ENCODE results near the gene RAD23A. TPM values are rescaled to one million over a fixed set of nuclear protein-coding genes. Genes with fewer than 3 reads are reported as not detected.

RAD23A gene
- total and polyA plus RNA-seq, 9 of the 15 experiments (the other 6 are each of a cell fraction or from before 2014, with no cell fraction given), result 9.5 to 181 (median 101) TPM

DNA sequence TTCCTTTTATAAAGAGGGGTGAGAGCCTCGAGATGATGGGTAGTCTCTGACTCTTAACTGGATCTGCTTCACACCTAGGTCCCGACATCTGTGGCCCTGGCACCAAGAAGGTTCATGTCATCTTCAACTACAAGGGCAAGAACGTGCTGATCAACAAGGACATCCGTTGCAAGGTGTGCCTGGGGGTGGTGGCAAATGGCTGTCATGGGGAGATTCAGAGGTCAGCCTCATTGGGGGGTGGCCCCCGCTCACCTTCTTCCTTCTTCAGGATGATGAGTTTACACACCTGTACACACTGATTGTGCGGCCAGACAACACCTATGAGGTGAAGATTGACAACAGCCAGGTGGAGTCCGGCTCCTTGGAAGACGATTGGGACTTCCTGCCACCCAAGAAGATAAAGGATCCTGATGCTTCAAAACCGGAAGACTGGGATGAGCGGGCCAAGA, 5.7 kb upstream of the RAD23A start (continued):
- TF ChIP-seq, protein P1, sequence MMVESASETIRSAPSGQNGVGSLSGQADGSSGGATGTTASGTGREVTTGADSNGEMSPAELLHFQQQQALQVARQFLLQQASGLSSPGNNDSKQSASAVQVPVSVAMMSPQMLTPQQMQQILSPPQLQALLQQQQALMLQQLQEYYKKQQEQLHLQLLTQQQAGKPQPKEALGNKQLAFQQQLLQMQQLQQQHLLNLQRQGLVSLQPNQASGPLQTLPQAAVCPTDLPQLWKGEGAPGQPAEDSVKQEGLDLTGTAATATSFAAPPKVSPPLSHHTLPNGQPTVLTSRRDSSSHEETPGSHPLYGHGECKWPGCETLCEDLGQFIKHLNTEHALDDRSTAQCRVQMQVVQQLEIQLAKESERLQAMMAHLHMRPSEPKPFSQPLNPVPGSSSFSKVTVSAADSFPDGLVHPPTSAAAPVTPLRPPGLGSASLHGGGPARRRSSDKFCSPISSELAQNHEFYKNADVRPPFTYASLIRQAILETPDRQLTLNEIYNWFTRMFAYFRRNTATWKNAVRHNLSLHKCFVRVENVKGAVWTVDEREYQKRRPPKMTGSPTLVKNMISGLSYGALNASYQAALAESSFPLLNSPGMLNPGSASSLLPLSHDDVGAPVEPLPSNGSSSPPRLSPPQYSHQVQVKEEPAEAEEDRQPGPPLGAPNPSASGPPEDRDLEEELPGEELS (CRISPR knock-in tag; IDR thresholded peaks at IDR 0.05; ENCODE audit: borderline replicate concordance), result peak; percentile 62; the same call in 1 of the 2 replicates
- TF ChIP-seq SP1 (CRISPR knock-in tag; IDR thresholded peaks at IDR 0.05), result no peak
- peak; percentile 74 for TF ChIP-seq KAT7 (CRISPR knock-in tag; IDR thresholded peaks at IDR 0.05; ENCODE audit: borderline replicate concordance)
- no peak for TF ChIP-seq TAF1 (IDR thresholded peaks at IDR 0.05; ENCODE audit: control insufficient read depth, extremely low read depth, insufficient read depth, low read length, severe bottlenecking)
- no peak; the same call in 1 of the 2 replicates for TF ChIP-seq TEAD4 (IDR thresholded peaks at IDR 0.05; ENCODE audit: low read length)
- no peak for TF ChIP-seq TEAD4 (CRISPR knock-in tag; IDR thresholded peaks at IDR 0.05; ENCODE audit: borderline replicate concordance)
- TF ChIP-seq C11orf30 (IDR thresholded peaks at IDR 0.05; ENCODE audit: low read depth), result no peak

DNA sequence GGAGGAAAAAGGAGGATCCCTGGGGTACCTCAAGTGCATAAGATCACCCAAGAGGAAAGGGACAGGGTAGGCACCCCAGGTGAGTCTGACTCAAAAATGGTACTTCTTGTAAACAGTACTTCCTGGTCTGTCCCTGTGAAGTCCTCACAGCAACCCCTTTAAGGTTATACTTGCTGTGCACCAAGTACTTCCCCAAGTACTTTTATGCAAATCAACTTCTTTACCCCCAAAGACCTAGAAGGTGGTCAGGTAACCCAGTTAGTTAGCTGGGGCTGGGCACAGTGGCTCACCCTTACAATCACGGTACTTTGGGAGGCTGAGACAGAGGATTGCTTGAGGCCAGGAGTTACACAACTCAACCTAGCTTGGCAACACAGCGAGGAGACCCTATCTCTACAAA, 4.8 kb upstream of the RAD23A start:
- H3K4me1 ChIP-seq (replicated peaks in 1 of 2; ENCODE audit: control insufficient read depth in 2 of 2, insufficient read depth in 2 of 2, low read length in 2 of 2), result peaks cover 27 to 44% of the 10 kb centered on the region in 2 experiments
- FAIRE-seq (no peak), DNase-seq (ENCODE audit: extremely low read depth in 1 of 4, low spot score in 3 of 4) (no peak), ATAC-seq (no peak)
- ChIA-PET POLR2A (interaction anchor here (0.7 kb wide), 1 partner anchor 20 kb away, joined by 5 read pairs; no protein-coding TSS in a partner anchor), CTCF (ENCODE audit: low intra/inter-chr PET ratio) (no interaction called here)
- peak overlapping the region; percentile 98 for H3K4me2 ChIP-seq (ENCODE audit: insufficient read depth, low read length)
- H3K27ac ChIP-seq (ENCODE audit: extremely low read depth, low read depth, low read length), result peak overlapping the region; percentile 60; the same call in 1 of the 3 replicates
- H4K20me1 ChIP-seq (replicated peaks; ENCODE audit: control insufficient read depth, insufficient read depth, low read length), result peaks cover 31% of the 10 kb centered on the region
- peaks cover 54% of the 10 kb centered on the region for H3K79me2 ChIP-seq (ENCODE audit: control insufficient read depth, insufficient read depth, low read length)
- intact Hi-C loops (cut with micrococcal nuclease), result no loop called here
- 82% methylated on average over 2 of the region's 2 CpGs for whole genome bisulfite sequencing (ENCODE audit: insufficient coverage, low coverage, missing lambda C conversion rate)
- no TSS peak for BruUV-seq (replicated peaks)
- TF ChIP-seq BDP1 (IDR thresholded peaks at IDR 0.05; ENCODE audit: insufficient read depth, insufficient read length), result no peak
- TF ChIP-seq POLR2AphosphoS5 (IDR thresholded peaks at IDR 0.05; ENCODE audit: control insufficient read depth, insufficient read depth, low read depth, low read length), result peak; percentile 41; the same call in 1 of the 2 replicates
- peak; percentile 10; the same call in 1 of the 2 replicates for TF ChIP-seq RBFOX2 (IDR thresholded peaks at IDR 0.05; ENCODE audit: low read depth, low read length)
- peak; percentile 54; the same call in 1 of the 2 replicates for TF ChIP-seq ZBED1 (IDR thresholded peaks at IDR 0.05)
- peak; percentile 34; the same call in 1 of the 2 replicates for TF ChIP-seq PML (IDR thresholded peaks at IDR 0.05; ENCODE audit: low read length)
- H3K9ac ChIP-seq (ENCODE audit: insufficient read depth in 1 of 2, low read depth in 2 of 2, low read length in 2 of 2), result peak overlapping the region in 1 of 2 experiments; percentile 83; a peak in 1 of 4 replicates
- peaks cover 8% of the 10 kb centered on the region for H3K9me1 ChIP-seq (ENCODE audit: control insufficient read depth, insufficient read depth, low read length)
- no peaks in the 10 kb centered on the region for H3K27me3 ChIP-seq (ENCODE audit: control insufficient read depth in 2 of 2, insufficient read depth in 2 of 2, low read length in 2 of 2)
- no peak overlapping the region for H2AFZ ChIP-seq (ENCODE audit: low read depth, low read length)
- no peak overlapping the region for H3K4me3 ChIP-seq
- peaks cover 61% of the 10 kb centered on the region for H3K36me3 ChIP-seq (ENCODE audit: control insufficient read depth, insufficient read depth, low read length)
- no peaks in the 10 kb centered on the region for H3K9me3 ChIP-seq (replicated peaks; ENCODE audit: control insufficient read depth, insufficient read depth, low read depth, low read length)
- in situ Hi-C loops (cut with MboI), result no loop called here

Data from K562 (cell line).